Measurements from ENCODE around the gene TCEANC. TPM values are rescaled to one million over a fixed set of nuclear protein-coding genes. Genes with fewer than 3 reads are reported as not detected.

TCEANC gene
- total and polyA plus RNA-seq, 2 of the 4 experiments (the other 2 are of a cell fraction), result 0.99 to 2.5 TPM

DNA sequence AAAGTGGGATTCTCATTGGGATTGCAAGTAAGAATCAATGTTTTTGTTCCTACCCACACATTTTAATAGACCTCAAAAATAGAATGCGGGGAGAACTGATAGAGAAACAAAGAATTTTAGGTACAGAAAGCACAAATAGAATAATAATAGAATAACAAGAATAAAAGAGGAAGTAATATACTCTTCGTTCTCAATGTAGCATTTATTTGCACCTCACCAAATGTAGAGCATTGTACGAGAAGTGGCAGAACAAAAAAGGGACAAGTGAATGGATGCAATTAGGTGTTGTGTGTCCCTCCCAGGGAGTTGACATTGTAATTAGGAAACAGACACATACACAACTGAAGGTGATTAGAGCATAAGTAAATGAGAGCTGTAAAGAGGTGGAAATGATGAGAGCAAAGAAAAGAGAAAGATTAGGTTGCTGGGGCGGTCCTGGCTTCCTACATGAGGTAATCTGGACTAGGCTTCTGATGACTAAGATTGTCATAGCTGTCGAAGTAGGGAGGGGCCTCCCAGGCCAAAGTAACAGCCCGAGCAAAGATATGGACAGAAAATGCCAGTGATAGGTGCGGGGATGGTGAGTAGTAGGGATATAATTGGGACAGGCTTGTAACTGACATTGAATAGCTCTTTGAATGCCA lies 46.4 kb downstream of the TCEANC start:
- intact Hi-C loops (cut with micrococcal nuclease) (no loop called here), in situ Hi-C loops (cut with MboI; ENCODE audit: low sequenced_read_pairs) (no loop called here), dilution Hi-C loops (cut with HindIII; ENCODE audit: low sequenced_read_pairs, unreplicated experiment) (no loop called here)
- POLR2A ChIA-PET (ENCODE audit: unreplicated experiment), result no interaction called here
- Histone ChIP-seq H3K4me2 (ENCODE audit: low read depth, low read length) (no peak overlapping the region), H3K9ac (ENCODE audit: low read depth, low read length) (no peak overlapping the region), H2BK5ac (ENCODE audit: low read depth, low read length, poor library complexity, severe bottlenecking) (no peak overlapping the region), H3K4ac (ENCODE audit: low read depth, low read length) (no peak overlapping the region), H4K91ac (ENCODE audit: insufficient read depth, low read depth, low read length) (no peak overlapping the region), H2BK120ac (ENCODE audit: low read depth, low read length) (no peak overlapping the region), H3K9me1 (ENCODE audit: insufficient read depth, low read length) (peaks cover 3% of the 10 kb centered on the region; the same call in 1 of the 2 replicates), H3K14ac (replicated peaks; ENCODE audit: low read depth, low read length) (no peak overlapping the region), H2BK20ac (ENCODE audit: low read depth, low read length) (no peak overlapping the region), H3K79me1 (ENCODE audit: low read depth in 1 of 2, low read length in 2 of 2) (peaks cover 17 to 58% of the 10 kb centered on the region in 2 experiments), H4K20me1 (ENCODE audit: insufficient read depth, low read length) (peaks cover 65% of the 10 kb centered on the region), H3K56ac (ENCODE audit: extremely low read depth, insufficient read depth, low read length) (no peak overlapping the region), H3K4me1 (ENCODE audit: control insufficient read depth, insufficient read depth, low read length) (peaks cover 9% of the 10 kb centered on the region), H2AK5ac (ENCODE audit: low read depth, low read length) (no peak overlapping the region), H3K27me3 (ENCODE audit: control insufficient read depth, insufficient read depth, low read length) (no peaks in the 10 kb centered on the region; the same call in 1 of the 2 replicates), H3K36me3 (ENCODE audit: control insufficient read depth, insufficient read depth, low read length) (peaks cover 10% of the 10 kb centered on the region; the same call in 1 of the 2 replicates), H3K18ac (ENCODE audit: low read depth, low read length) (no peak overlapping the region), H3K27ac (ENCODE audit: insufficient read depth, low read length) (no peak overlapping the region), H4K5ac (ENCODE audit: low read depth, low read length) (no peak overlapping the region), H3K9me3 (ENCODE audit: control insufficient read depth, insufficient read depth, low read length) (no peaks in the 10 kb centered on the region), H3K23ac (ENCODE audit: low read depth, low read length) (no peak overlapping the region), H3K4me3 (ENCODE audit: insufficient read depth, low read depth, low read length) (no peak overlapping the region), H4K8ac (ENCODE audit: low read depth in 2 of 2, low read length in 2 of 2) (no peak overlapping the region), H2AFZ (replicated peaks; ENCODE audit: low read length, poor library complexity) (no peak overlapping the region), H2BK15ac (ENCODE audit: low read depth, low read length) (no peak overlapping the region), H2AK9ac (replicated peaks; ENCODE audit: low read depth, low read length, poor library complexity) (no peak overlapping the region)
- ATAC-seq (ENCODE audit: low read depth), result no peak
- no TSS peak for BruUV-seq (replicated peaks)
- WGBS, 2 experiments (ENCODE audit: extremely low coverage in 2 of 2, insufficient read length in 1 of 2), result 83% methylated on average over 1 of the region's 7 CpGs; no CpG with 5 or more reads in 1 of the 2 experiments
- peak; percentile 23 for DNase-seq
- CTCF ChIA-PET, result no interaction called here
- TF ChIP-seq RAD21 (IDR thresholded peaks at IDR 0.05; ENCODE audit: low read length), result no peak
- TF ChIP-seq CHD1 (IDR thresholded peaks at IDR 0.05; ENCODE audit: low read depth, low read length), result no peak
- no peak for TF ChIP-seq FOS (IDR thresholded peaks at IDR 0.05; ENCODE audit: low read depth, low read length)
- TF ChIP-seq NFE2L2 (IDR thresholded peaks at IDR 0.05; ENCODE audit: low read depth, low read length), result no peak
- TF ChIP-seq, protein P1, sequence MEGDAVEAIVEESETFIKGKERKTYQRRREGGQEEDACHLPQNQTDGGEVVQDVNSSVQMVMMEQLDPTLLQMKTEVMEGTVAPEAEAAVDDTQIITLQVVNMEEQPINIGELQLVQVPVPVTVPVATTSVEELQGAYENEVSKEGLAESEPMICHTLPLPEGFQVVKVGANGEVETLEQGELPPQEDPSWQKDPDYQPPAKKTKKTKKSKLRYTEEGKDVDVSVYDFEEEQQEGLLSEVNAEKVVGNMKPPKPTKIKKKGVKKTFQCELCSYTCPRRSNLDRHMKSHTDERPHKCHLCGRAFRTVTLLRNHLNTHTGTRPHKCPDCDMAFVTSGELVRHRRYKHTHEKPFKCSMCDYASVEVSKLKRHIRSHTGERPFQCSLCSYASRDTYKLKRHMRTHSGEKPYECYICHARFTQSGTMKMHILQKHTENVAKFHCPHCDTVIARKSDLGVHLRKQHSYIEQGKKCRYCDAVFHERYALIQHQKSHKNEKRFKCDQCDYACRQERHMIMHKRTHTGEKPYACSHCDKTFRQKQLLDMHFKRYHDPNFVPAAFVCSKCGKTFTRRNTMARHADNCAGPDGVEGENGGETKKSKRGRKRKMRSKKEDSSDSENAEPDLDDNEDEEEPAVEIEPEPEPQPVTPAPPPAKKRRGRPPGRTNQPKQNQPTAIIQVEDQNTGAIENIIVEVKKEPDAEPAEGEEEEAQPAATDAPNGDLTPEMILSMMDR (conservative IDR thresholded peaks at IDR 0.05; ENCODE audit: low read depth, low read length), result no peak
- TF ChIP-seq MAFK (IDR thresholded peaks at IDR 0.05; ENCODE audit: low read depth, low read length), result no peak
- TF ChIP-seq BHLHE40 (IDR thresholded peaks at IDR 0.05; ENCODE audit: low read depth, low read length), result no peak
- no peak for TF ChIP-seq POLR2A (IDR thresholded peaks at IDR 0.05; ENCODE audit: low read depth, low read length)
- no peak for TF ChIP-seq CEBPB (IDR thresholded peaks at IDR 0.05; ENCODE audit: low read depth, low read length)
- no peak for TF ChIP-seq RCOR1 (IDR thresholded peaks at IDR 0.05; ENCODE audit: insufficient replicate concordance, low read length)
- TF ChIP-seq SMC3 (IDR thresholded peaks at IDR 0.05; ENCODE audit: low read depth, low read length), result no peak
- TF ChIP-seq, protein P2, sequence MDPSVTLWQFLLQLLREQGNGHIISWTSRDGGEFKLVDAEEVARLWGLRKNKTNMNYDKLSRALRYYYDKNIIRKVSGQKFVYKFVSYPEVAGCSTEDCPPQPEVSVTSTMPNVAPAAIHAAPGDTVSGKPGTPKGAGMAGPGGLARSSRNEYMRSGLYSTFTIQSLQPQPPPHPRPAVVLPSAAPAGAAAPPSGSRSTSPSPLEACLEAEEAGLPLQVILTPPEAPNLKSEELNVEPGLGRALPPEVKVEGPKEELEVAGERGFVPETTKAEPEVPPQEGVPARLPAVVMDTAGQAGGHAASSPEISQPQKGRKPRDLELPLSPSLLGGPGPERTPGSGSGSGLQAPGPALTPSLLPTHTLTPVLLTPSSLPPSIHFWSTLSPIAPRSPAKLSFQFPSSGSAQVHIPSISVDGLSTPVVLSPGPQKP (IDR thresholded peaks at IDR 0.05; ENCODE audit: borderline replicate concordance, low read depth, low read length), result no peak
- TF ChIP-seq, protein P3, sequence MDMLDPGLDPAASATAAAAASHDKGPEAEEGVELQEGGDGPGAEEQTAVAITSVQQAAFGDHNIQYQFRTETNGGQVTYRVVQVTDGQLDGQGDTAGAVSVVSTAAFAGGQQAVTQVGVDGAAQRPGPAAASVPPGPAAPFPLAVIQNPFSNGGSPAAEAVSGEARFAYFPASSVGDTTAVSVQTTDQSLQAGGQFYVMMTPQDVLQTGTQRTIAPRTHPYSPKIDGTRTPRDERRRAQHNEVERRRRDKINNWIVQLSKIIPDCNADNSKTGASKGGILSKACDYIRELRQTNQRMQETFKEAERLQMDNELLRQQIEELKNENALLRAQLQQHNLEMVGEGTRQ (IDR thresholded peaks at IDR 0.05; ENCODE audit: low read depth, low read length), result no peak
- no peak for TF ChIP-seq RFX5 (IDR thresholded peaks at IDR 0.05; ENCODE audit: low read depth, low read length)
- no peak for TF ChIP-seq MXI1 (IDR thresholded peaks at IDR 0.05; ENCODE audit: borderline replicate concordance, low read depth, low read length)
- TF ChIP-seq MAZ (IDR thresholded peaks at IDR 0.05; ENCODE audit: borderline replicate concordance, low read depth, low read length), result no peak
